SW480 (cell line): Measurements from ENCODE around the gene F2RL1.
"Not testable (repeated sequence)": the region's sequence is repeated elsewhere in the genome, so short reads cannot be mapped to it uniquely, and the experiment has no call there.

Source experiments
- DNase-seq: peaks from one replicate; pipeline ENCODE4 v3.0.0-alpha.2; 2016; ENCODE audit warnings: low spot score

Gene F2RL1

DNA sequence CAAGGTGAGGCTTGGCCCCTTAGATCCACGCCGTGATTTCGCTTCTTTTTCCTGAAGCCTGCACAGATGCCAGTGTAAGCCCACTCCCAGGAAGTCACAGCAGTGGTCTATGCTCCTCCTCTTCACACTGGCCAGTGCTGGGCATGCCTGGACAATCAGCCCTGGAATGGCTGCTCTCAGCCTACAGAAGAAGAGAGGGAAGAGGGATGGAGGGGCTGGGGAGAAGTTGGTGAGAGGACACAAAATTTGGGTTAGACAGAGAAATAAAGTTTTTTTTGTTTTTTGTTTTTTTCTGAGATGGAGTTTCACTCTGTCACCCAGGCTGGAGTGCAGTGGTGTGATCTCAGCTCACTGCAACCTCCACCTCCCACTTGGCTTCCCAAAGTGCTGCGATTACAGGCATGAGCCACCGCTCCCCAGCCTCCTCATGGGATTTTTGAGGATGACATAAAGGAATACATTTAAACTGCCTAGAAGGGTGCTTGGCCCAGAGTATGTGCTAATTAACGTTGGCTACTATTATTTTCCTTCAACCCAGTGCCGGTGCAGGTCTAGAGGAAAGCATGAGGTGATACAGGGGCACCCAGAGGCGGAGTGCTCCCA is 31.8 kb downstream of the F2RL1 start:
- DNase-seq = no peak

DNA sequence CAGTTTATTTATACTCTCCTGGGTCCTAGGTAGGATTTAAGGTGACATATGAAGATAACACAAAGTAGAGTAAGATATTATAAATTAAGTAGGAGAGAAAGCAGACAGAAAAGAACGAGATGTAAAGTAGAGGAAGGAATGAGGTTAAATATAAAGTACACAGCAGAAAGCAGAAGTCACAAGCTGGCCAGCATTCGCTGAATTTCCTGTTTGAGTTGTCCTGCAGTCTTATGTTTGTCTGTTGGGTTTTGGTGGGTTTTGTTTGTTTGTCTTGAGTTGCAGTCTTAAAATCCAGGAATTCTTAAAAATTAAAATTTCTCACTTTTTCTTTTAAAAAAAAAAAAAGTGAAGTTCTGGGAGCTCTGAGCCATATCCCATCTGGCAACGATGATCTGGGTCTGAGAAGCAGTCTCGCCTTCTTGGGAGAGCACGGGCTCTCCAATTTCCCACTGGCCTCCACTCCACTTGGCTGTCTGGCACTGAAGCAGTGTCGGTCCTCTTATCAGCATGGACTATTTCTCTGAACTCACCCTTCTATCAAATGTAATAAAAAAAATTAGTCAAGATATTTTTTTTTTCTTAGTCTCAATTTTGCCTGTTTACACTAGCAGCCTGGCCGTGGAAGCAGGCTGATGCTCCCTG is 33.0 kb downstream of the F2RL1 start:
- DNase-seq = no peak

DNA sequence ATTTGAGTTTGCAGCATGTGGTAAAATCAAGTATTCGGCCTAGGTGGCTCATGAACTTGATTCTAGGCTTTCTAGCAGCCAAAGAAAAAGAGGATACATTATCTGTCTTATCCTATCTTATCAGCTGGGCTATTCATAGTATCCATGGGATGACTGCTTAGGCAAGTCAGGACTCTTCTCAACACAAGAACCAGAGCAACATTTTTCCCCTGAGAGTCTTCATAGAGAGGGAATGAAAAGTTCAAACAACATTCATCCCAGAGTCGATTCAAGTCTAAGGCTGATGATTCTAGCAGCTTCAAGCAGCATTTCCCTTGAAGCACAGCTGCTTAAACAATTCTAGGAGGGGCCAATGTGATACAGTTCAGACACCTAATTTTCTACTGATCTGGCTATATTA is 33.9 kb downstream of the F2RL1 start:
- DNase-seq = no peak

DNA sequence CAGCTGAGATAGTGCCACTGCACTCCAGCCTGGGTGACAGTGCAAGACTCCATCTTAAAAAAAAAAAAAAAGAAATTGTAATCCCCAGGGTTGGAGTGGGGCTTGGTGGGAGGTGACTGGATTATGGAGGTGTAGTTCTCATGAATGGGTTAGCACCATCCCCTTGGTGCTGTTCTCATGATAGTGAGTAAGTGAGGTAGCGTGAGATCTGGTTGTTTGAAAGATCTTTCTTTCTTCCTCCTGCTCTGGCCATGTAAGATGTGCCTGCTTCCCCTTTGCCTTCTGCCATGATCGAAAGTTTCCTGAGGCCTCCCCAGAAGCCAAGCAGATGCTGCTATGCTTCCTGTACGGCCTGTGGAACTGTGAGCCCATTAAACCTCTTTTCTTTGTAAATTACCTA is 34.9 kb downstream of the F2RL1 start:
- not testable (repeated sequence) for DNase-seq

DNA sequence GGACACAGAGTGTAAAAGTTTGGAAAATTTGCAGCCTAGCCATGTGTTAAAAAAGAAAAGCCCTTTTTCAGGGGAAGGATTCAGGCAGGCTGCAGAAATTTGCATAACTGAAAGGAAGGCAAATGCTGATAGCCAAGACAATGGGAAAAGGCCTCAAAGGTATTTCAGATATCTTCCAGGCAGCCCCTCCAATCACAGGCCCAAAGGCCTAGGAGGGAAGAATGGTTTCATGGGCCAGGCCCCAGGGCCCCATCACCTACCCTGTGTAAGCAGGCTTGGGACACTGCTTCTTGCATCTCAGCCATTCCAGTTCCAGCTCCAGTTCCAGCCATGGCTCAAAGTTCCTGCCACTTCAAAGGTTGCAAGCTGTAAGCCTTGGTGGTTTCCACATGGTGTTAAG is 35.8 kb downstream of the F2RL1 start:
- DNase-seq = no peak

DNA sequence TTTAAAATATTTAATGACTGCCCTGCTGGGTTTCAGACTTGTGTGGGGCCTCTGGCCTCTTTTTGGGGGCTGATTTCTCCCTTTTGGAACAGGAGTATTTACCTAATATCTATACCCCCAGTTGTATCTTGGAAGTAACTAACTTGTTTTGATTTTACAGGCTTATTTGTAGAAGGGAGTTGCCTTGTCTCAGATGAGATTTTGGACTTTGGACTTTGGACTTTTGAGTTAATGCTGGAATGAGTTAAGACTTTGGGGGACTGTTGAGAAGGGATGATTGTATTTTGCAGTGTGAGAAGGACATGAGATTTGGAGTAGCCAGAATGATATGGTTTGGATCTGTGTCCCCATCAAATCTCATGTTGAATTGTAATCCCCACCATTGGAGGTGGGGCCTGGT is 36.7 kb downstream of the F2RL1 start:
- not testable (repeated sequence) for DNase-seq

DNA sequence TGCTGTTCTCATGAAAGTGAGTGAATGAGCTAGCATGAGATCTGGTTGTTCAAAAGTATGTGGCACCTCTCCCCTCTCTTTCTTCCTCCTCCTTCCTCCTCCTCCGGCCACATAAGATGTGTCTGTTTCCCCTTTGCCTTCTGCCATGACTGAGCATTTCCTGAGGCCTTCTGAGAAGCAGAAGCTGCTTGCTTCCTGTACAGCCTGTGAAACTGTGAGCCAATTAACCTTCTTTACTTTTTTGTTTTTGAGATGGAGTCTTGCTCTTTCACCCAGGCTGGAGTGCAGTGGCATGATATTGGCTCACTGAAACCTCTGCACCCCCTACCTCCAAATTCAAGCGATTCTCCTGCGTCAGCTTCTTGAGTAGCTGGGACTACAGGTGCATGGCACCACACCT is 37.1 kb downstream of the F2RL1 start:
- DNase-seq = no peak

DNA sequence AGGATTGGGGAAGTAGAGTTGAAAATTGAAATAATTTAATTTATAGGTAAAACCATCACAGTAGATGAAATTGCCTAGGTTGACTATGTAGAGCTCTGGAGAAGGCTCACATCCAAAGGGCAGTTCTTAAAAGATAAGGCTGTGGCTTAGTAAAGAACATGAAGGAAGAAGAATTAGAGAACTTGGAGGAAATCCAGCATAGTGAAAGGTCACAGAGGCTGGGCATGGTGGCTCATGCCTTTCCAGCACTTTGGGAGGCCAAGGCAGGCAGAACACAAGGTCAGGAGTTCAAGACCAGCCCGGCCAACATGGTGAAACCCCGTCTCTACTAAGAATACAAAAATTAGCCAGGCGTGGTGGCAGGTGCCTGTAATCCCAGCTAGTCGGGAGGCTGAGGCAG is 38.0 kb downstream of the F2RL1 start:
- DNase-seq = not testable (repeated sequence)

DNA sequence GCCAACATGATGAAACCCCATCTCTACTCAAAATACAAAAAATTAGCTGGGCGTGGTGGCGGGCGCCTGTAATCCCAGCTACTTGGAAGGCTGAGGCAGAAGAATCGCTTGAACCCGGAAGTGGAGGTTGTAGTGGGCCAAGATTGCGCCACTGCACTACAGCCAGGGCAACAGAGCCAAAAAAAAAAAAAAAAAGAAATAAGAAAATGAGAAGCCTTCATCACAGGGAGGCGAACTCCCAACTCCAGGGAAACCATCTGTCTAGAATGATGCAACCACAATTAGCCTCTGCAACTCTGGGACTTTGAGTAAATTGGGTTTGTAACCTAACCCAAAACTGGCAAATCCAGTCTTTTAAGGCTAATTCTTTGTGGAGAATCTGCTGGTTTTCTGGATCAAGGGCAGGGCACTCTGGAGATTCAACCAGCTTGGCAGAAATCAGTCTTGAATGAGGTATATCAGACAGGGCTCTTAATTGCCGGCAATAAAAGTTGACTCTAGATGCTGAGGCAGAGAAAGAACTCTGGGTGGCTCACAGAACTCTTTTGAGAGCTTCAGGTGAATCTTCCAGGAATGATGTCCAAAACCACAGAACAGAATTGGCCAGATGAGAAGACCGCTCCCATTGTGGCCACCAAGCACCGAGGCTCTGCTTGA is 40.9 kb downstream of the F2RL1 start:
- DNase-seq = no peak

DNA sequence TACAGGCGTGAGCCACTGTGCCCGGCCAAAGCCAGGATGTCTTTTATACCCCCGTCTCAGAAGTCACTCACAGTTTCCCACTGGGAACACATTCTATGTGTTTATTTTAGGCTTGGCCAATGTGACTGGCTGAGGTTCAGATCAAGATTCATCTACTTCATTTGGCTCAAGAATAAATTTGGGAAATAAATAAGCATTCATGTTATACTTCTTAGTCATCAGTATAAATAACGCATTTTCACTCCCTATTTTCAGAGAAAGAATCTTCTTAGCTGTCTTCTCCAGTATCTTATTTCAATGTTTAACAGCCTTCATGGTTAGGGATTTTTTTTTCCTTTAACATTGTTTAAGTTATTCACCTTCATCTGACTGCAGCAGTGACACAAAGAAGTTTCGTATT is 42.8 kb downstream of the F2RL1 start:
- DNase-seq = no peak

DNA sequence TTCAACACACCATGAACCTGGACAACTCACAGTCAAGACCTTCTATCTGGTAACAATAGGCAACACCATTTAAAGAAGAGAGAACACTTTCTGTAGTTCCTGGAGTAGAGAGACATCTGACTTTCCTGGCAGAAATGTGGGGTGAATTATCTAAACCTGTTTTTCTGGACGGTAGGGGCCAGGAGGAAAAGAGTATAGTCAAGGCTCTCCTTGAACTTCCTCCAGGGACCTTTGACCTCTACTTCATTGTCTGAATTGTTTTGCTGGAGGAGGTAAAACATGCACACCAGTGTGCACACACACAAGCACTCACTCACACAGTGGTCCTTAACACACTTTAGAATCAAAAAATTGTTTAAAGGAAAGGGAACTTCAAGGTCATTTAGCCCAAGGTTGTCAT is 44.2 kb downstream of the F2RL1 start:
- DNase-seq = no peak

DNA sequence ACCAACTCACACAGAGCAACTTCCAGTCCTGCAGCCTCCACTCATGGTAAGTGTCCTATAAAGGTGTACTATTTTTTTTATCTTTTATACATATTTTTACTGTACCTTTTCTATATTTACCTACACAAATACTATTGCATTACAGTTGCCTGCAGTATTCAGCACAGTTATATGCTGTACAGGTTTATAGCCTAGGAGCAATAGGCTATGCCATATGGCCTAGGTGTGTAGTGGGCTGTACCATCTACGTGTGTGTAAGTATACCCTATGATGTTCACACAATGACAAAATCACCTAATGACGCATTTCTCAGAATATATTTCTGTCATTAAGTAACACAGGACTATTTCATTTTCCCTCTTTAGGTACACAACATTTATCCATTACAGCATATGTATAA is 47.7 kb downstream of the F2RL1 start:
- DNase-seq = no peak

DNA sequence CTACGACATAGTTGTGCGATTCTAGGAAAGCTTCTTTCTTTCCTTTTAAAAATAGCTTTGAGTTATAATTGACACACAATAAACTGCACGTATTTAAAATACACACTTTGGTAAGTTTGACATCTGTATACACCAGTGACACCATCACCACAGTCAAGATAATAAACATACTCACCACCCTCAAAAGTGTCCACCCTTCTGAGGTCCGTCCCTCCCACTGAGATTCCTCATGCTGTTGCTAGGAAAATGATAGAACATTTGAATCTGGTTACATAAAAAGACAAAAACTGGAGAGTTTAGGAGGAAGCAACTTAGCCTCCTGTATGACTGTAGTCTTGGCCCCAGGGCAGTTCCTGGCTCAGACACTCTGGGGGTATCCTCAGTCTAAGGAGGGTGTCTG is 48.2 kb downstream of the F2RL1 start:
- no peak for DNase-seq

DNA sequence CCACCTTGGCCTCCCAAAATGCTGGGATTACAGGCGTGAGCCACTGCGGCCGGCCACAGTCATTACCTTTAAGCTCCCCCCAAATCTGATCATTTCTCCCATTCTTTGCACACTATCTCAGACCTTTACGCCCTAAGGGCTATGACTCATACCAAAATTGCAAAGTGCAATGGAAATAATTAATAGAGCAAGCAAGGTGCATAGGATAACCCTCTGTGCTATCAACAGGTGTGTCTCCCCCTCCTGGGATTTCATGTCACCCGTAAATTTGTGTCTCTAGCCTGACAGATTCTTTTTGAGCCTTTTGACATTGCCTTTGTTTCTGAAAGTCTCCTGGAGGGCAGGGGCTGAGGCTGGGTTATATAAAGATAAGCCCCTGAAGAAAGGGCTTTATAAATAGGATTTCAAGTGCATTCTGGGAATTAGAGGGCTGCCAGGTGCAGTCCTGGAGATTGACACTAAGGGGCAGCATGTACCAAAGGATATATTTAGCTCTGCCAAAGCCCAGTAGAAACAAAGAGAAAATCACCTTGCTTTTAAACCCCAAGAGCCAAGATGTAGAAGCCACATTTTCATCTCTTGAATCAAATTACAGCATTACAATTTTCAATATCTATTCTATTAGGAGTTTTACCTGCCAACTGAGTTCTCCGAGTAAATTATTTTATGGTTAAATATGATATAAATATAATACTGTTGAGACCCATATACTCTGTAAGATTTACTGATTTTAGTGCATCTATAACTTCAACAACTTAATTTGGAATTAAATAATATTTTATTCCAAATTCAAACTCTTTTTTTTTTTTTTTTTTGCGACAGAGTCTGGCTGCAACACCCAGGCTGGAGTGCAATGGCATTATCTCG is 49.2 kb downstream of the F2RL1 start:
- DNase-seq = peak; percentile 65

DNA sequence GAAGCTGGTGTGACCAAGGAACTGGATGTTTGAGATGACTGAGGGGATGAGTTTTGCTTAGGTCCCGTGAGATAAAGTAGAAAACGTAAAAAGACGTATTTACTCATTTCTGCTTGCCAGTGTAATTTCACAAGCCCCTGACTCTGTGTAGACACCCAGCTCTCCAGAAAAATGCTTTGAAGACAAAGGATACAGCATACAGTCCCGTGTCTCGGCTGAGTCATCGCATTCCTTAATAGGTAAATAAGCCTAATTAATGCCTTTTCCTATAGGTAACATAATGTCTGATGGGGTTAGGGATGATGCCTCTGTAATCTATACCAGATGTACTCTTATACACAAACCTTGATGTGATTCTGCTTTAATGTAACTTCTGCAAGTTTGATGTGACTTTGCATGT is 51.2 kb downstream of the F2RL1 start:
- DNase-seq = no peak

DNA sequence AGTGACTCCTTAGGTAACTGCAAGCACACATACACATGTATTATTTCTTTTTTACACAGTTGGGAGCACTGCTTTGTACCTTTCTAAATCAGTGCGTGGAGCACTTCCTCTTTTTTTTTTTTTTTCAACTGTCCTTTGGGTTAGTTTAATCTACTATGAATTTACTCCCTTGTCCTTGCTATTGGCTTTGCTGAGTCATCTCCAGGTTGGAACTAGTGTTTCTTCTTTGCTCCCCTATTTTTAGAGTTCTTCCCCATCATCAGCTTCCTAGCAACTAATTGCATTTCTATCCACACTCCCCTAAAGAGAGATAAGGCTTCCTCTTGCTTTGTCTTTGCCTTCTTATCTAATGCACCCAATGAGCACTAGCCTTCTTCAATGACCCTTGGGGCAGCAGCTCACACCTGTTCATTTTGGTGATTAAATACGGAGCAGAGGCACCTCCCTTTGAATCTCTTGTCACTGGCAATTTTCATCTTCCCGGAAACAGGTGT is 55.3 kb downstream of the F2RL1 start:
- no peak for DNase-seq
